ENCODE results near the gene PTPRK.

GRCh38 chr6:128439627-128440026 lies 80.8 kb downstream of the PTPRK start:
- TF ChIP-seq TARDBP (CRISPR knock-in tag; IDR thresholded peaks at IDR 0.05) (no peak), ZFP36 (IDR thresholded peaks at IDR 0.05; ENCODE audit: borderline replicate concordance, low read depth, low read length, partially characterized antibody) (no peak), ZFP36L1 (CRISPR knock-in tag; IDR thresholded peaks at IDR 0.05) (no peak), POLR2AphosphoS5 (IDR thresholded peaks at IDR 0.05; ENCODE audit: low read depth, low read length) (no peak), ZSCAN29 (CRISPR knock-in tag; conservative IDR thresholded peaks at IDR 0.05) (no peak), TCF7L2 (IDR thresholded peaks at IDR 0.05; ENCODE audit: low read depth, low read length) (no peak)
- TF ChIP-seq, protein P1, sequence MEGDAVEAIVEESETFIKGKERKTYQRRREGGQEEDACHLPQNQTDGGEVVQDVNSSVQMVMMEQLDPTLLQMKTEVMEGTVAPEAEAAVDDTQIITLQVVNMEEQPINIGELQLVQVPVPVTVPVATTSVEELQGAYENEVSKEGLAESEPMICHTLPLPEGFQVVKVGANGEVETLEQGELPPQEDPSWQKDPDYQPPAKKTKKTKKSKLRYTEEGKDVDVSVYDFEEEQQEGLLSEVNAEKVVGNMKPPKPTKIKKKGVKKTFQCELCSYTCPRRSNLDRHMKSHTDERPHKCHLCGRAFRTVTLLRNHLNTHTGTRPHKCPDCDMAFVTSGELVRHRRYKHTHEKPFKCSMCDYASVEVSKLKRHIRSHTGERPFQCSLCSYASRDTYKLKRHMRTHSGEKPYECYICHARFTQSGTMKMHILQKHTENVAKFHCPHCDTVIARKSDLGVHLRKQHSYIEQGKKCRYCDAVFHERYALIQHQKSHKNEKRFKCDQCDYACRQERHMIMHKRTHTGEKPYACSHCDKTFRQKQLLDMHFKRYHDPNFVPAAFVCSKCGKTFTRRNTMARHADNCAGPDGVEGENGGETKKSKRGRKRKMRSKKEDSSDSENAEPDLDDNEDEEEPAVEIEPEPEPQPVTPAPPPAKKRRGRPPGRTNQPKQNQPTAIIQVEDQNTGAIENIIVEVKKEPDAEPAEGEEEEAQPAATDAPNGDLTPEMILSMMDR (CRISPR knock-in tag; IDR thresholded peaks at IDR 0.05), result no peak
- TF ChIP-seq, protein P2, sequence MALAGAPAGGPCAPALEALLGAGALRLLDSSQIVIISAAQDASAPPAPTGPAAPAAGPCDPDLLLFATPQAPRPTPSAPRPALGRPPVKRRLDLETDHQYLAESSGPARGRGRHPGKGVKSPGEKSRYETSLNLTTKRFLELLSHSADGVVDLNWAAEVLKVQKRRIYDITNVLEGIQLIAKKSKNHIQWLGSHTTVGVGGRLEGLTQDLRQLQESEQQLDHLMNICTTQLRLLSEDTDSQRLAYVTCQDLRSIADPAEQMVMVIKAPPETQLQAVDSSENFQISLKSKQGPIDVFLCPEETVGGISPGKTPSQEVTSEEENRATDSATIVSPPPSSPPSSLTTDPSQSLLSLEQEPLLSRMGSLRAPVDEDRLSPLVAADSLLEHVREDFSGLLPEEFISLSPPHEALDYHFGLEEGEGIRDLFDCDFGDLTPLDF (CRISPR knock-in tag; IDR thresholded peaks at IDR 0.05), result no peak

All from HepG2 (cell line).